Measurements from ENCODE around the gene SRP54. TPM values are rescaled to one million over a fixed set of nuclear protein-coding genes. Genes with fewer than 3 reads are reported as not detected.

SRP54 gene
- total RNA-seq, 1 experiment from 2014 or later: 57.6 TPM

GRCh38 chr14:34937876-34938275 lies 44.9 kb upstream of the SRP54 start:
- no peaks in the 10 kb centered on the region for H3K9me3 Mint-ChIP-seq (ENCODE audit: low read depth, unreplicated experiment)
- no peak overlapping the region for H3K4me3 Mint-ChIP-seq (ENCODE audit: low read depth, unreplicated experiment)
- intact Hi-C loops (cut with micrococcal nuclease; ENCODE audit: unreplicated experiment): no loop called here
- DNase-seq: no peak
- H3K36me3 Mint-ChIP-seq (ENCODE audit: insufficient read depth, unreplicated experiment): no peaks in the 10 kb centered on the region
- no TSS peak for BruUV-seq (replicated peaks)
- no peaks in the 10 kb centered on the region for H3K4me1 Mint-ChIP-seq (ENCODE audit: low read depth, unreplicated experiment)
- no peaks in the 10 kb centered on the region for H3K27me3 Mint-ChIP-seq (ENCODE audit: unreplicated experiment)
- no peak overlapping the region for H3K27ac Mint-ChIP-seq (ENCODE audit: unreplicated experiment)
- no peak for TF ChIP-seq CTCF (IDR thresholded peaks at IDR 0.05; ENCODE audit: unreplicated experiment)
- CTCF ChIA-PET: interaction anchor here (0.6 to 0.7 kb wide), 2 partner anchors 63 to 623 kb away, joined by 3 to 4 read pairs; partner anchors contain the start of gene BAZ1A

GRCh38 chr14:34943506-34943905 lies 39.3 kb upstream of the SRP54 start:
- Mint-ChIP-seq H3K27me3 (ENCODE audit: unreplicated experiment) (no peaks in the 10 kb centered on the region), H3K4me3 (ENCODE audit: low read depth, unreplicated experiment) (no peak overlapping the region), H3K36me3 (ENCODE audit: insufficient read depth, unreplicated experiment) (no peaks in the 10 kb centered on the region), H3K27ac (ENCODE audit: unreplicated experiment) (no peak overlapping the region), H3K4me1 (ENCODE audit: low read depth, unreplicated experiment) (no peaks in the 10 kb centered on the region), H3K9me3 (ENCODE audit: low read depth, unreplicated experiment) (peaks cover 7% of the 10 kb centered on the region)
- CTCF ChIA-PET: no interaction called here
- intact Hi-C loops (cut with micrococcal nuclease; ENCODE audit: unreplicated experiment): no loop called here
- BruUV-seq (replicated peaks): no TSS peak
- no peak for DNase-seq
- TF ChIP-seq CTCF (IDR thresholded peaks at IDR 0.05; ENCODE audit: unreplicated experiment): no peak

- Mint-ChIP-seq H3K36me3 (ENCODE audit: insufficient read depth, unreplicated experiment) (no peaks in the 10 kb centered on the region), H3K27ac (ENCODE audit: unreplicated experiment) (no peak overlapping the region), H3K4me3 (ENCODE audit: low read depth, unreplicated experiment) (no peak overlapping the region), H3K9me3 (ENCODE audit: low read depth, unreplicated experiment) (peaks cover 7% of the 10 kb centered on the region), H3K27me3 (ENCODE audit: unreplicated experiment) (no peaks in the 10 kb centered on the region), H3K4me1 (ENCODE audit: low read depth, unreplicated experiment) (no peaks in the 10 kb centered on the region)
- BruUV-seq (replicated peaks): no TSS peak
- no peak for TF ChIP-seq CTCF (IDR thresholded peaks at IDR 0.05; ENCODE audit: unreplicated experiment)
- intact Hi-C loops (cut with micrococcal nuclease; ENCODE audit: unreplicated experiment): no loop called here
- no peak for DNase-seq
- CTCF ChIA-PET: interaction anchor here (0.6 kb wide), 1 partner anchor 65 kb away, joined by 3 read pairs; no protein-coding TSS in a partner anchor
Measured at GRCh38 chr14:34944744-34945143, 38.0 kb upstream of the SRP54 start.

- intact Hi-C loops (cut with micrococcal nuclease; ENCODE audit: unreplicated experiment): no loop called here
- H3K4me1 Mint-ChIP-seq (ENCODE audit: low read depth, unreplicated experiment): no peaks in the 10 kb centered on the region
- no peak overlapping the region for H3K27ac Mint-ChIP-seq (ENCODE audit: unreplicated experiment)
- no peak for DNase-seq
- H3K27me3 Mint-ChIP-seq (ENCODE audit: unreplicated experiment): no peaks in the 10 kb centered on the region
- H3K4me3 Mint-ChIP-seq (ENCODE audit: low read depth, unreplicated experiment): no peak overlapping the region
- no peak for TF ChIP-seq CTCF (IDR thresholded peaks at IDR 0.05; ENCODE audit: unreplicated experiment)
- H3K36me3 Mint-ChIP-seq (ENCODE audit: insufficient read depth, unreplicated experiment): no peaks in the 10 kb centered on the region
- CTCF ChIA-PET: interaction anchor here (0.6 kb wide), 1 partner anchor 518 kb away, joined by 3 read pairs; no protein-coding TSS in a partner anchor
- H3K9me3 Mint-ChIP-seq (ENCODE audit: low read depth, unreplicated experiment): peaks cover 7% of the 10 kb centered on the region
- no TSS peak for BruUV-seq (replicated peaks)
Measured at GRCh38 chr14:34946699-34947098, 36.1 kb upstream of the SRP54 start.

Data from Calu3 (cell line).